GM23248 (cell line): ENCODE data around the gene KCND2. TPM values are rescaled to one million over a fixed set of nuclear protein-coding genes. Genes with fewer than 3 reads are reported as not detected.

ENCODE experiments used
- DNase-seq: peaks from one replicate; pipeline ENCODE4 v3.0.0-alpha.2; 2015
- H2AFZ ChIP-seq: fragments of 200-600 bp; sonication (generic); 2 replicates; pipeline ENCODE4 v1.6.1; 2016; ENCODE audit warnings: antibody characterized with exemption
- H3F3A ChIP-seq: fragments of 200-600 bp; sonication (generic); 2 replicates; pipeline ENCODE4 v1.6.1; 2016; ENCODE audit warnings: mild to moderate bottlenecking, antibody characterized with exemption, mixed run types; ENCODE audit not compliant: insufficient read depth
- H3K27ac ChIP-seq: fragments of 200-600 bp; sonication (generic); 2 replicates; pipeline ENCODE4 v1.5.1; 2016; ENCODE audit warnings: mild to moderate bottlenecking
- H3K27me3 ChIP-seq: fragments of 200-600 bp; sonication (generic); replicated peaks from 2 replicates; pipeline ENCODE4 v1.6.1; 2016; ENCODE audit warnings: mild to moderate bottlenecking; ENCODE audit not compliant: insufficient read depth
- H3K36me3 ChIP-seq: fragments of 200-600 bp; sonication (generic); 2 replicates; pipeline ENCODE4 v1.6.1; 2016; ENCODE audit warnings: low read depth, mild to moderate bottlenecking
- H3K4me1 ChIP-seq: fragments of 200-600 bp; sonication (generic); 2 replicates; pipeline ENCODE4 v1.6.1; 2016; ENCODE audit warnings: mild to moderate bottlenecking; ENCODE audit not compliant: insufficient read depth
- H3K4me2 ChIP-seq: fragments of 200-600 bp; sonication (generic); one replicate; pipeline ENCODE4 v1.6.1; 2016; ENCODE audit warnings: mild to moderate bottlenecking; ENCODE audit not compliant: unreplicated experiment
- H3K4me3 ChIP-seq: fragments of 200-600 bp; sonication (generic); 2 replicates; pipeline ENCODE4 v1.5.1; 2016; ENCODE audit warnings: mild to moderate bottlenecking
- H3K79me2 ChIP-seq: fragments of 200-600 bp; sonication (generic); 2 replicates; pipeline ENCODE4 v1.6.1; 2016; ENCODE audit warnings: mild to moderate bottlenecking; ENCODE audit not compliant: insufficient read depth
- H3K9ac ChIP-seq: fragments of 200-600 bp; sonication (generic); 2 replicates; pipeline ENCODE4 v1.6.1; 2016; ENCODE audit warnings: mild to moderate bottlenecking
- H3K9me2 ChIP-seq: fragments of 200-600 bp; sonication (generic); 2 replicates; pipeline ENCODE4 v1.6.1; 2016; ENCODE audit warnings: mixed run types, mild to moderate bottlenecking, moderate library complexity; ENCODE audit not compliant: insufficient read depth
- H3K9me3 ChIP-seq: fragments of 200-600 bp; sonication (generic); one replicate; pipeline ENCODE4 v1.6.1; 2017; ENCODE audit warnings: low read depth
- H4K20me1 ChIP-seq: fragments of 200-600 bp; sonication (generic); 2 replicates; pipeline ENCODE4 v1.6.0; 2016; ENCODE audit not compliant: insufficient read depth
- EZH2 ChIP-seq: fragments of 200-600 bp; sonication (generic); IDR thresholded peaks from 2 replicates; pipeline ENCODE4 v1.6.1; 2018; ENCODE audit warnings: antibody characterized with exemption, mild to moderate bottlenecking; ENCODE audit not compliant: insufficient read depth, poor library complexity, severe bottlenecking
- EZH2phosphoT487 ChIP-seq: fragments of 200-600 bp; sonication (generic); IDR thresholded peaks from 2 replicates; pipeline ENCODE4 v1.6.1; 2018; ENCODE audit warnings: antibody characterized with exemption, moderate library complexity, mild to moderate bottlenecking, low read depth; ENCODE audit not compliant: insufficient read depth
- WGBS, 2 experiments: methylation state at CpG; one replicate each; pipeline ENCODE4 v1.1.6; 2015 to 2017; ENCODE audit warnings: low lambda C conversion rate in 2 of 2, low coverage in 1 of 2; ENCODE audit errors: missing lambda C conversion rate in 2 of 2; 5-methylcytosine and 5-hydroxymethylcytosine counted together
- in situ Hi-C: fragments of 300-500 bp; cut with MboI; formaldehyde crosslinking; loops from 2 replicates; pipeline ENCODE4 v1.15.0; 2020
- polyA plus RNA-seq: library from polyadenylated mRNA; unstranded; fragments of >200 nt; fragmentation: Nextera tagmentation; extraction: Ambion mirVana; gene quantifications from 2 replicates; pipeline ENCODE4 v1.2.1, GENCODE V29; 2016
- total RNA-seq: library from RNA; depleted of rRNA; stranded (reverse); fragments of >200 nt; shearing (Covaris generic); gene quantifications from 2 replicates; pipeline ENCODE4 v1.2.3, GENCODE V29; 2014

Gene KCND2
- total and polyA plus RNA-seq, 2 experiments from 2014 or later, result 0.35 to 1.5 TPM

- Histone ChIP-seq H3K9me3 (no peaks in the 10 kb centered on the region), H2AFZ (no peak overlapping the region), H3F3A (no peaks in the 10 kb centered on the region), H3K4me3 (no peak overlapping the region), H3K4me1 (peaks cover 7% of the 10 kb centered on the region; the same call in 1 of the 2 replicates), H3K36me3 (no peaks in the 10 kb centered on the region), H3K79me2 (no peaks in the 10 kb centered on the region), H4K20me1 (no peaks in the 10 kb centered on the region), H3K27ac (no peak overlapping the region), H3K27me3 (no peaks in the 10 kb centered on the region), H3K9ac (no peak overlapping the region), H3K9me2 (no peaks in the 10 kb centered on the region), H3K4me2 (no peak overlapping the region)
- in situ Hi-C loops, result no loop called here
- TF ChIP-seq EZH2phosphoT487 (no peak), EZH2 (no peak)
- 37 to 43% methylated on average over 13 of the region's 13 CpGs for WGBS, 2 experiments
- peak; percentile 79 for DNase-seq
Measured at GRCh38 chr7:120792091-120792860, 519.3 kb downstream of the KCND2 start.

- Histone ChIP-seq H3K27ac (no peak overlapping the region), H3K4me1 (peaks cover 7% of the 10 kb centered on the region; the same call in 1 of the 2 replicates), H3K79me2 (no peaks in the 10 kb centered on the region), H3K9me2 (no peaks in the 10 kb centered on the region), H3K27me3 (no peaks in the 10 kb centered on the region), H3K9ac (no peak overlapping the region), H3F3A (no peaks in the 10 kb centered on the region), H3K36me3 (no peaks in the 10 kb centered on the region), H3K9me3 (no peaks in the 10 kb centered on the region), H3K4me2 (no peak overlapping the region), H3K4me3 (no peak overlapping the region), H2AFZ (no peak overlapping the region), H4K20me1 (no peaks in the 10 kb centered on the region)
- no peak for DNase-seq
- no peak for TF ChIP-seq EZH2
- TF ChIP-seq EZH2phosphoT487, result no peak
- WGBS, 2 experiments, result 91 to 96% methylated on average over 2 of the region's 2 CpGs
- in situ Hi-C loops, result no loop called here
Measured at GRCh38 chr7:120792861-120793130, 519.8 kb downstream of the KCND2 start.

GRCh38 chr7:120793213-120793936 lies 520.4 kb downstream of the KCND2 start:
- TF ChIP-seq EZH2, result no peak
- no peak for TF ChIP-seq EZH2phosphoT487
- peaks cover 7% of the 10 kb centered on the region; the same call in 1 of the 2 replicates for H3K4me1 ChIP-seq
- H3K27ac ChIP-seq, result no peak overlapping the region
- H3K4me2 ChIP-seq, result no peak overlapping the region
- in situ Hi-C loops, result no loop called here
- WGBS, 2 experiments, result 93% methylated on average over 3 of the region's 3 CpGs
- H3K27me3 ChIP-seq, result no peaks in the 10 kb centered on the region
- no peaks in the 10 kb centered on the region for H3K36me3 ChIP-seq
- H3F3A ChIP-seq, result no peaks in the 10 kb centered on the region
- no peak for DNase-seq
- H3K9ac ChIP-seq, result no peak overlapping the region
- no peaks in the 10 kb centered on the region for H4K20me1 ChIP-seq
- H2AFZ ChIP-seq, result no peak overlapping the region
- H3K4me3 ChIP-seq, result no peak overlapping the region
- no peaks in the 10 kb centered on the region for H3K9me3 ChIP-seq
- no peaks in the 10 kb centered on the region for H3K9me2 ChIP-seq
- H3K79me2 ChIP-seq, result no peaks in the 10 kb centered on the region

- no peak for TF ChIP-seq EZH2
- no peak for TF ChIP-seq EZH2phosphoT487
- H3K9me2 ChIP-seq, result no peaks in the 10 kb centered on the region
- H3K4me3 ChIP-seq, result no peak overlapping the region
- DNase-seq, result peak; percentile 11
- H3K4me2 ChIP-seq, result no peak overlapping the region
- in situ Hi-C loops, result no loop called here
- 67 to 70% methylated on average over 4 of the region's 4 CpGs for WGBS, 2 experiments
- H2AFZ ChIP-seq, result 0 out of 2 replicates have a peak overlapping the region, but pooled peaks have one; percentile 17
- no peaks in the 10 kb centered on the region for H3F3A ChIP-seq
- H3K27ac ChIP-seq, result no peak overlapping the region
- no peaks in the 10 kb centered on the region for H3K79me2 ChIP-seq
- H4K20me1 ChIP-seq, result no peaks in the 10 kb centered on the region
- H3K27me3 ChIP-seq, result no peaks in the 10 kb centered on the region
- H3K9me3 ChIP-seq, result no peaks in the 10 kb centered on the region
- no peaks in the 10 kb centered on the region for H3K36me3 ChIP-seq
- H3K9ac ChIP-seq, result no peak overlapping the region
- H3K4me1 ChIP-seq, result peaks cover 7% of the 10 kb centered on the region; the same call in 1 of the 2 replicates
Measured at GRCh38 chr7:120794106-120794729, 521.2 kb downstream of the KCND2 start.
